NCI-H2171 treated with DMSO at 0.1 percent for 48 hours (cell line): Measurements from ENCODE around the gene COPZ2.
"Not testable (repeated sequence)": the region's sequence is repeated elsewhere in the genome, so short reads cannot be mapped to it uniquely, and the experiment has no call there.

Experiments
- DNase-seq: peaks from one replicate; lab custom pipeline; 2025; lab: John Stamatoyannopoulos, UW

Gene COPZ2

DNA sequence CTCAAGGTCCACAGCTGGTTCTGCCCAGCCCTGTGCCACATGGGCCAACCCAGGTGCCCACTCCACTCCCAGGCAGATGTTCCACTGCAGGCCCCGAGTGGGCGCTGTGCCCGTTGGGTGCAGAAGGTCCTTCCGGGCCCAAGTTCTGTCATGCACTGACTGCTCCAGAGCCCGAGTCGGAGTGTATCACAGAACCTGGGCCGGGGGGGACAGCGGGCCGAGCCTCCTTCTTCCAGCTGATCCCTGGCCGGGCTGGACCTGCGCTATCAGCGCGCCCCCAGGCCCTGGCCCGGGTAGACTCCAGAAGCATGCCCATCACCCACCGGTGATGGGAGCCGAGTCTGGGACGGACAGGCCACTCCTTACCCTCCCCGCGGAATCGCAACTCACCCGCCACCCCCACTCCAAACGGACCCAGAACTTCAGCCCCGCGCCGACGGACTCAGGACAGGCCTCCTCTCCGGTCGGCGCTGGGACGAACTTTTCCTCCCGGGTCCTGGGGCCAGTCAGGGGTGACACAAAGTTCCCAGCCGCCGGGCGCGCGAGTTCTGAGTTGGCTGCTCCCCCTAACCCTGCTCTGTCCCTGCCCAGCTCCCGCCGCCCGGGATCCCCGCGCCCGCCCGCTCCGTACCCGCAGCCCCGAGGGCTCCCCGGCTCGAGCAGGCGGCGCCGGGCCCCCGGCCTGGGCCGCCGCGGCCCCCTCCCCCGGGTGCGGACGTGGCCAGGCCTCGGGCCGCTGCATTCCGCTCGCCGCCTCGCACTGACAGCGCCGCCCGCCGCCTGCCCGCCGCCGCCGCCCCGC lies at the start of gene COPZ2:
COPZ2 (minus strand) TSS at position 762 of the 802 bp plus-strand sequence; CDS start at position 742, 20 bp downstream.
- DNase-seq, result no peak

DNA sequence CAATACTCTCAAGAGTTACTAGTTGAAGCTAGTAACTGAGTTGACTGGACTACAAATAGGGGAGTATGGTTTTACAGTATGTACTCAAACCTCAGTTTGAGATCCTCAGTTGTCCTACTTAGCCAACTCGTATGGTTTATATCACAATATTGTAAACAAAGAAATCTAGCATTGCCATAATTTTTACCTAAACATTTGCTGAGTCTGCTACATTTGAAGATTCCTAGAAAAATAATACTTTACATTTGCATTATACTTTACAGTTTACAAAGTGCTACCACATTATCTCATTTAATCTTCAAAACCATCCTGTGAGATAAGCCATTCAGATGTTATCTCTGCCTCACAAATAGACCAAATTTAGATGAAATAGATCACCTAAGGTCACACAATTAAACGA lies 47.3 kb upstream of the COPZ2 start:
- DNase-seq, result no peak

DNA sequence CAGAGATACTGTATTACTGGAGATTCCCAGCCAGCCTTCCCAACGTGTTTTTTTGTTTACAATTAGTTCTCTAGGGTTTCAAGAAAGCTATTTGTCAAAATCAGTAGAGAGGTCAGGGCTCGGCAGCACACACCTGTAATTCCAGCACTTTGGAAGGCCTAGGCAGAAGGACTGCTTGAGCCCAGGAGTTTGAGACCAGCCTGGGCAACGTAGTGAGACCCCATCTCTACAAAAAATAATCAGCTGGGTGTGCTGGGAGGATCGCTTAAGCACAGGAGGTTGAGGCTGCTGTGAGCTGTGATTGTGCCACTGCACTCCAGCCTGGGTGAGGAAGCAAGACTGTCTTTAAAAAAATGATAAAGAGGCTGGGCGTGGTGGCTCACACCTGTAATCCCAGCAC lies 44.3 kb upstream of the COPZ2 start:
- no peak for DNase-seq

DNA sequence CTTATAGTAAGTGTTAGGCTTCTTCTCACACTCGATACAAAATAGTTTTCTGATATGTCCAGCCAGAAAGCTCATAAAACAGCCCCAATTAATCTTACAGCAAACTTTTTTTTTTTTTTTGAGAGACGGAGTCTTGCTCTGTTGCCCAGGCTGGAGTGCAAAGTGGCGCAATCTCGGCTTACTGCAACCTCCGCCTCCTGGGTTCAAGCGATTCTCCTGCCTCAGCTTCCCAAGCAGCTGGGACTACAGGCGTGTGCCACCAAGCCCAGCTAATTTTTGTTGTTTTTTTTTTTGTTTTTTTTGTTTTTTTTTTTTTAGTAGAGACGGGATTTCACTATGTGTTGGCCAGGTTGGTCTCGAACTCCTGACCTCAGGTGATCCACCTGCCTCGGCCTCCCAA lies 39.6 kb upstream of the COPZ2 start:
- DNase-seq, result not testable (repeated sequence)

- DNase-seq, result peak; percentile 21
Observed at GRCh38 chr17:48074322-48075081, 36.9 kb upstream of the COPZ2 start.

GRCh38 chr17:48073566-48074094 lies 36.0 kb upstream of the COPZ2 start:
- not testable (repeated sequence) for DNase-seq

- DNase-seq, result not testable (repeated sequence)
Observed at GRCh38 chr17:48072811-48073210, 35.2 kb upstream of the COPZ2 start.

GRCh38 chr17:48071654-48072053 lies 34.1 kb upstream of the COPZ2 start:
- DNase-seq, result no peak

DNA sequence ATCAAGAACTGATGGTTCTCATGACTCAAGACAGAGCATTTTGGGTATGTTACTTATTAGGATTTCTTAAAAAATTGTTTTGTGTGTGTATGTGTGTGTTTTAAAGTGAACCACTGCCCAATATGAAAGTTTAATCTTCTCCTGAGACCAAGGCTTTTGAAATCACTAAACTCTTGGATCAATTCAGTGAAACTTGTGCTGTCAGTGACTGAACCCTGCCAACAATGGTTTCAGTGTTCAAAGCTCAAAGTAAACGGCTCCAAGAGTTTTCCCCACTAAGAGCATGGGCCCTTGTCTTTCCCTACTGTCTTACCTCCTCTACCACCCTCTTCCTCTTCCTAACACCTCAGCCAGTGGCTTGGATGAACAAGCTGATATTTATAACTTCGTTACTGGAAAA lies 32.6 kb upstream of the COPZ2 start:
- DNase-seq, result no peak

GRCh38 chr17:48068491-48068961 lies 30.9 kb upstream of the COPZ2 start:
- no peak for DNase-seq

GRCh38 chr17:48067808-48068207 lies 30.2 kb upstream of the COPZ2 start:
- DNase-seq, result not testable (repeated sequence)

DNA sequence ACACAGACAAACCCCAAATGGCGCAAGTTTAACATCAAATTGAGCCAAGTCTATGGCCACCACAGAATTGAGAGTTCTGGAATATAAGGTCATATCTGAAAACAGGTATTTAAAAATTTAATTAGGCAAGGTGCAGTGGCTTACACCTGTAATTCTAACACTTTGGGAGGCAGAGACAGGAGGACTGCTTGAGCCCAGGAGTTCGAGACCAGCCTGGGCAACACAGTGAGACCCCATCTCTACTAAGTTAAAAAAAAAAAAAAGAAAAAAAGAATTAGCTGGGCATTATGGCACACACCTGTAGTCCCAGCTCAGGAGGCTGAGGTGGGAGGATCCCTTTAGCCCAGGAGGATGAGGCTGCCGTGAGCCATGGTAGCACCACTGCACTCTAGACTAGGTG lies 29.6 kb upstream of the COPZ2 start:
- DNase-seq, result no peak

GRCh38 chr17:48066656-48067055 lies 29.1 kb upstream of the COPZ2 start:
- no peak for DNase-seq

GRCh38 chr17:48066192-48066591 lies 28.6 kb upstream of the COPZ2 start:
- DNase-seq, result no peak

- no peak for DNase-seq
Observed at GRCh38 chr17:48064638-48065037, 27.0 kb upstream of the COPZ2 start.

GRCh38 chr17:48062273-48062672 lies 24.7 kb upstream of the COPZ2 start:
- DNase-seq, result no peak

DNA sequence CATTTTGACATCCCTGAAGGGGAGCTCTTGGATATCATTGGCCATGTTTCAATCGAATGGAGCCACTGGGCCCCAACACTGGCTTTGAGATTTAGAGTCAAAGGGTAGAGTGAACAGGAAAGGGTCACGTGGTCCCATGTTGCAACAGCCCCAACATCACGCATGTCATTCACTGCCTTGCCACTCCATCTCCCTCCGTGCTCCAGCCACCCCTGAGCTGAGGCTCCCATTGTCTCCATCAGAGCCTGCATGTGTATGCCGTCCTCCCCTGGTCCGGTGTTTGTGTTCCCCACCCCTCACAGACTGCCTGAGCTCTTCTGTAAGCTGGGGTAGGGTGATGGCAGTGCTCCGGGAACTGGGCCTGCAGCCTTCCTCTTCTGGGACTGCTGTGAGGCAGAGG lies 22.7 kb upstream of the COPZ2 start:
- DNase-seq, result no peak

GRCh38 chr17:48059125-48059668 lies 21.6 kb upstream of the COPZ2 start:
- DNase-seq, result no peak

- no peak for DNase-seq
Observed at GRCh38 chr17:48058393-48059124, 21.0 kb upstream of the COPZ2 start.

DNA sequence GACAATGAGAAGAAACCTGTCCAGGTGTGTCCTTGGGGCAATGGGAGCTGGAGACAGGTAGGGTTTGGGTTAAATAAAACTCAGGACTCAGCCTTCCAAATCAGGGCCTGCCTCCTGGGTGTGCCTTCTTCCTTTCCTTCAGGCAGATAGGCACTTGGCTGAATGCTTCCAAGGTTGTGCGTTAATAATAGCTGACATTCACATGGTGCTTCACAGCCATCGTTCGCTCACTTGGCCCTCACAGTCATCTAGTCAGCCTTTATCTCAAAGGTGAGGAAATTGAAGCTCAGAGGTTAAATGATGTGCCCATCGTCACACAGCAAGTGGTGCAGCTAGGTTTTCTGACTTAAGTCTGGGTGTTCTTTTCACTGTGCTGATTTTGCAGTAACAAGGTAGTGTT lies 20.0 kb upstream of the COPZ2 start:
- no peak for DNase-seq

DNA sequence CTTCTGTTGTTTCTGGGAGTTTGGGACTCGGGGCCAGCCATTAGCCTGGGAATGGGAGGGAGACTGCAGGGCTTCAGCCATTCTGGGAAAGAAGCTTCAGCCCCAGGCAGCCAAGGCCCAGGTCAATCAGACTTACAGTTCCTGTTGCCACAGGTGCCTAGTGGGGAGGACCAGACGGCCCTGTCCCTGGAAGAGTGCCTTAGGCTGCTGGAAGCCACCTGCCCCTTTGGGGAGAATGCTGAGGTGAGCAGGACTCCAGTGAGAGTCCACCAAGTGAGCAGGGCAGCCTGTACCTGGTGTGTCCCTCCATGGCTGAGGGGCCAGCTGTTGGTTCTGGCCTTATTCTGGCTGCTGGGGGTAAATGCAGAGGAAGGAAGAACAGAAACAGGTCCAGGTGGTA lies 19.3 kb upstream of the COPZ2 start:
- no peak for DNase-seq

GRCh38 chr17:48056246-48056745 lies 18.7 kb upstream of the COPZ2 start:
- DNase-seq, result no peak
